K562 (cell line): ENCODE results near the gene RNF215. TPM values are rescaled to one million over a fixed set of nuclear protein-coding genes. Genes with fewer than 3 reads are reported as not detected.

Experiments used
- ATF3 ChIP-seq, 2 experiments: fragments of 450-650 bp in 1 of 2; sonication (generic) in 1 of 2; formaldehyde crosslinking in 1 of 2; IDR thresholded peaks in 1 of 2; conservative IDR thresholded peaks in 1 of 2; 2 replicates each; pipeline versions ENCODE4 v1.6.1 to v1.8.1; 2016 to 2023; ENCODE audit warnings: mild to moderate bottlenecking in 2 of 2, moderate library complexity in 2 of 2, inconsistent platforms in 1 of 2, missing genetic modification reagents in 1 of 2
- ATF7 ChIP-seq: fragments of 450-650 bp; IDR thresholded peaks from 2 replicates; pipeline ENCODE4 v1.7.1; 2014; ENCODE audit warnings: mild to moderate bottlenecking, moderate library complexity
- CUX1 ChIP-seq: fragments of 200-800 bp; sonication (Bioruptor generic); IDR thresholded peaks from 2 replicates; pipeline ENCODE4 v1.6.1; 2016; ENCODE audit warnings: missing genetic modification characterization, missing compliant biosample characterization
- HIVEP1 ChIP-seq: fragments of 250-450 bp; sonication (Bioruptor Pico); IDR thresholded peaks from 2 replicates; pipeline ENCODE4 v1.4.0; 2020; ENCODE audit warnings: mild to moderate bottlenecking
- MTA3 ChIP-seq: fragments of 450-650 bp; formaldehyde crosslinking; IDR thresholded peaks from 2 replicates; pipeline ENCODE4 v1.6.1; 2017; ENCODE audit warnings: mild to moderate bottlenecking, borderline replicate concordance
- NR2C1 ChIP-seq, 2 experiments: fragments of 450-650 bp; IDR thresholded peaks; 2 replicates each; pipeline ENCODE4 v1.6.1; 2017; ENCODE audit warnings: mild to moderate bottlenecking in 2 of 2, antibody characterized with exemption in 1 of 2, inconsistent platforms in 1 of 2, missing compliant biosample characterization in 1 of 2, missing genetic modification characterization in 1 of 2
- PCBP1 ChIP-seq: fragments of 200-400 bp; formaldehyde crosslinking; IDR thresholded peaks from 2 replicates; pipeline ENCODE4 v1.6.1; 2018; ENCODE audit warnings: mild to moderate bottlenecking, low read depth, low read length; ENCODE audit not compliant: poor library complexity, severe bottlenecking
- PHB ChIP-seq: fragments of 250-450 bp; sonication (Bioruptor Pico); IDR thresholded peaks from 2 replicates; pipeline ENCODE4 v1.5.0; 2021
- POU5F1 ChIP-seq: fragments of 150-350 bp; IDR thresholded peaks from 2 replicates; pipeline ENCODE4 v1.6.1; 2014; ENCODE audit warnings: borderline replicate concordance, low read length, low read depth, mild to moderate bottlenecking; ENCODE audit not compliant: partially characterized antibody
- RBM17 ChIP-seq: fragments of 200-400 bp; formaldehyde crosslinking; IDR thresholded peaks from 2 replicates; pipeline ENCODE4 v1.6.1; 2017; ENCODE audit warnings: low read depth, mild to moderate bottlenecking, low read length, borderline replicate concordance
- RHOXF2B ChIP-seq: fragments of 250-450 bp; sonication (Bioruptor Pico); conservative IDR thresholded peaks from 2 replicates; pipeline ENCODE4 v1.5.1; 2021
- SMAD2 ChIP-seq: fragments of 150-350 bp; IDR thresholded peaks from 2 replicates; pipeline ENCODE4 v1.6.1; 2014; ENCODE audit warnings: low read depth, mild to moderate bottlenecking, low read length
- SMARCA4 ChIP-seq: fragments of 450-650 bp; IDR thresholded peaks from 2 replicates; pipeline ENCODE4 v1.6.1; 2016
- ZBTB8A ChIP-seq: fragments of 450-650 bp; IDR thresholded peaks from 2 replicates; pipeline ENCODE4 v1.6.1; 2018; ENCODE audit warnings: mild to moderate bottlenecking, moderate library complexity; ENCODE audit not compliant: partially characterized antibody
- ZNF143 ChIP-seq: sonication (generic); formaldehyde crosslinking; IDR thresholded peaks from 2 replicates; pipeline ENCODE4 v1.9.0; 2022; ENCODE audit warnings: mild to moderate bottlenecking, missing genetic modification reagents
- ZNF184 ChIP-seq: sonication (generic); formaldehyde crosslinking; IDR thresholded peaks from 2 replicates; pipeline ENCODE4 v1.5.0; 2020; ENCODE audit warnings: missing genetic modification reagents
- ZNF253 ChIP-seq: fragments of 250-450 bp; sonication (Bioruptor Pico); conservative IDR thresholded peaks from 2 replicates; pipeline ENCODE4 v1.6.1; 2021; ENCODE audit warnings: mild to moderate bottlenecking
- ZNF41 ChIP-seq: fragments of 250-450 bp; sonication (Bioruptor Pico); conservative IDR thresholded peaks from 2 replicates; pipeline ENCODE4 v1.4.0; 2020; ENCODE audit warnings: mild to moderate bottlenecking
- ZNF507 ChIP-seq: conservative IDR thresholded peaks from 2 replicates; pipeline ENCODE4 v1.6.1; 2017; ENCODE audit warnings: missing genetic modification characterization, missing compliant biosample characterization
- ZNF780A ChIP-seq: fragments of 250-450 bp; sonication (Bioruptor Pico); IDR thresholded peaks from 2 replicates; pipeline ENCODE4 v1.5.0; 2021; ENCODE audit warnings: mild to moderate bottlenecking
- polyA plus RNA-seq, 8 experiments: library from polyadenylated mRNA; depleted of rRNA in 4 of 8; stranded (reverse) in 5 of 8; unstranded in 3 of 8; fragments of >200 nt; fragmentation: Nextera tagmentation in 2 of 8; fragmentation: Illumina TruSeq in 1 of 8; extraction: Ambion mirVana in 2 of 8; extraction: Trizol in 1 of 8; gene quantifications; 2 replicates each; pipeline versions ENCODE4 v1.2.1 to v1.2.3, GENCODE V29; 2011 to 2014; ENCODE audit warnings: inconsistent platforms in 1 of 8, missing spikeins in 1 of 8
- total RNA-seq, 7 experiments: library from RNA; depleted of rRNA in 6 of 7; stranded (reverse); fragments of >200 nt in 6 of 7; fragmentation: Illumina TruSeq in 2 of 7; extraction: Trizol in 2 of 7; gene quantifications; 2 replicates each; pipeline versions ENCODE4 v1.2.1 to v1.2.3, GENCODE V29; 2011 to 2021; ENCODE audit warnings: low replicate concordance in 1 of 7
- TF ChIP-seq, protein P1 (sequence below): sonication (generic); formaldehyde crosslinking; IDR thresholded peaks from 2 replicates; pipeline ENCODE4 v1.8.1; 2023; ENCODE audit warnings: mild to moderate bottlenecking, missing genetic modification reagents

The RNF215 gene
- total and polyA plus RNA-seq, 9 of the 15 experiments (the other 6 are each of a cell fraction or from before 2014, with no cell fraction given) = 0.08 to 9.8 (median 2.7) TPM

DNA sequence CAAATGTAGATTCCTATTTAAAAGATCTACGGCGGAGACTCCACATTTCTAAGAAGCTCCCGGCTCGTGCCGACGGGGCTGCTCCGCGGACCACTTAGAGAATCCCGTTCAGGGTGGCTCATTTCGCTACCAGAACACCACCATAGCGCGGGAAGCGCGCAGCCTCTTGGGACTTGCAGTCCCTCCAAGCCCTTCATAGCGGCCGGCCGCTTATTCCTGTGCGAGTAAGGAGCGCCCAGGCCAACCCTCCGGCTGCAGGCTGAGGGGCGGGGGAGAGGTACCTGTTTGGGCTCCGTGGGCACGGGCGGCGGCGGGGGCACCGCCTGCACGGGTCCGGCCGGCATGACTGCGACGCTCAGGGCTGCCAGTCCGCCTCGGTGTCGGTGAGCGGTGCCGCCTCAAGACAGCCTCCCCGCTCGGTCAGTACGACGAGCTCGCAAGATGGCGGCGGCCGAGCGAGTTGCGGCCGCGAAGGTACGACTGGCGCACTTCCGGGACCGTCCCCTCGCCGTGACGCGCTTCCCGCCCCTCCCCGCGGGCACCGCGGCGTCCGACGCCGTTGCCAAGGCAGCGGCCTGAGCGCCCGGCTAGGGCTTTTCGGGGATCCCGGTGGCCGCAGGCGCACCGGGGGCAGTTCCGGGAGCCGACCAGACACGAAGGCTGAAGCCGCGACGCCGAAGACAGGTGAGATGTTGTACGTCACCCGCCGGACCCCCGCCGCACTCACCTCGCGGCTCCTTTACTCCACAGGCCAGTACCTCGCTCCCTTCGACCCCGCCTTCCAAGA is 30.6 kb downstream of the RNF215 start, which contains the start of the genes CCDC157 and SF3A1 (continued):
- no peak for TF ChIP-seq CUX1 (CRISPR knock-in tag)
- no peak for TF ChIP-seq NR2C1 (IDR thresholded peaks at IDR 0.05)
- no peak for TF ChIP-seq NR2C1 (tag; IDR thresholded peaks at IDR 0.05)
- no peak for TF ChIP-seq ATF3 (IDR thresholded peaks at IDR 0.05)
- no peak for TF ChIP-seq ATF3 (CRISPR knock-in tag; conservative IDR thresholded peaks at IDR 0.05)
- peak; percentile 78 for TF ChIP-seq ZNF143 (CRISPR knock-in tag)
- no peak for TF ChIP-seq ZNF253 (CRISPR knock-in tag)
- no peak for TF ChIP-seq SMARCA4
- no peak for TF ChIP-seq ZNF507 (tag)
- TF ChIP-seq POU5F1 = no peak
- TF ChIP-seq PHB (CRISPR knock-in tag) = no peak
- no peak for TF ChIP-seq SMAD2
- TF ChIP-seq ZNF41 (CRISPR knock-in tag) = no peak
- TF ChIP-seq ZNF184 (CRISPR knock-in tag) = no peak
- TF ChIP-seq ATF7 = peak; percentile 49; the same call in 1 of the 2 replicates
- TF ChIP-seq PCBP1 = peak; percentile 79
- TF ChIP-seq RBM17 = no peak
- peak; percentile 30; the same call in 1 of the 2 replicates for TF ChIP-seq MTA3
- no peak for TF ChIP-seq ZBTB8A
- TF ChIP-seq, protein P1, sequence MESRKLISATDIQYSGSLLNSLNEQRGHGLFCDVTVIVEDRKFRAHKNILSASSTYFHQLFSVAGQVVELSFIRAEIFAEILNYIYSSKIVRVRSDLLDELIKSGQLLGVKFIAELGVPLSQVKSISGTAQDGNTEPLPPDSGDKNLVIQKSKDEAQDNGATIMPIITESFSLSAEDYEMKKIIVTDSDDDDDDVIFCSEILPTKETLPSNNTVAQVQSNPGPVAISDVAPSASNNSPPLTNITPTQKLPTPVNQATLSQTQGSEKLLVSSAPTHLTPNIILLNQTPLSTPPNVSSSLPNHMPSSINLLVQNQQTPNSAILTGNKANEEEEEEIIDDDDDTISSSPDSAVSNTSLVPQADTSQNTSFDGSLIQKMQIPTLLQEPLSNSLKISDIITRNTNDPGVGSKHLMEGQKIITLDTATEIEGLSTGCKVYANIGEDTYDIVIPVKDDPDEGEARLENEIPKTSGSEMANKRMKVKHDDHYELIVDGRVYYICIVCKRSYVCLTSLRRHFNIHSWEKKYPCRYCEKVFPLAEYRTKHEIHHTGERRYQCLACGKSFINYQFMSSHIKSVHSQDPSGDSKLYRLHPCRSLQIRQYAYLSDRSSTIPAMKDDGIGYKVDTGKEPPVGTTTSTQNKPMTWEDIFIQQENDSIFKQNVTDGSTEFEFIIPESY (CRISPR knock-in tag) = no peak
- TF ChIP-seq ZNF780A = no peak
- no peak for TF ChIP-seq RHOXF2B (CRISPR knock-in tag)
- TF ChIP-seq HIVEP1 (CRISPR knock-in tag) = no peak
